HL-60 (cell line): ENCODE measurements around the gene RBMS3.

Experiments used
- DNase-seq, 2 experiments: peaks; one replicate each; pipeline ENCODE4 v3.0.0-alpha.2; 2010 to 2020; ENCODE audit warnings: low read depth in 1 of 2, low spot score in 1 of 2
- H3K27ac ChIP-seq: fragments of 250-450 bp; sonication (Bioruptor Pico); replicated peaks from 2 replicates; pipeline ENCODE4 v1.5.1; 2020; ENCODE audit warnings: mild to moderate bottlenecking, moderate library complexity
- H3K27me3 ChIP-seq: fragments of 250-450 bp; sonication (Bioruptor Pico); 2 replicates; pipeline ENCODE4 v1.5.1; 2021; ENCODE audit warnings: mild to moderate bottlenecking, moderate library complexity; ENCODE audit not compliant: insufficient read depth, poor library complexity, severe bottlenecking
- H3K4me3 ChIP-seq: replicated peaks from 2 replicates; pipeline ENCODE4 v1.5.1; 2011; ENCODE audit warnings: mild to moderate bottlenecking, control low read depth, low read length; ENCODE audit not compliant: insufficient read depth
- CTCF ChIP-seq: IDR thresholded peaks from one replicate; pipeline ENCODE4 v1.5.1; 2011; ENCODE audit warnings: low read length, control low read depth, inconsistent platforms; ENCODE audit not compliant: insufficient read depth
- GABPA ChIP-seq: IDR thresholded peaks from 2 replicates; pipeline ENCODE4 v1.6.1; 2012; ENCODE audit warnings: low read depth
- POLR2AphosphoS5 ChIP-seq: IDR thresholded peaks from 2 replicates; pipeline ENCODE4 v1.6.1; 2012; ENCODE audit warnings: low read depth
- SPI1 ChIP-seq: IDR thresholded peaks from 2 replicates; pipeline ENCODE4 v1.6.1; 2012; ENCODE audit warnings: low read depth, mild to moderate bottlenecking, borderline replicate concordance
- TF ChIP-seq, protein P1 (sequence below): IDR thresholded peaks from 2 replicates; pipeline ENCODE4 v1.6.1; 2012; ENCODE audit warnings: low read depth; ENCODE audit not compliant: insufficient replicate concordance

Gene RBMS3

GRCh38 chr3:29494305-29495036, 213.6 kb downstream of the RBMS3 start:
- H3K27ac ChIP-seq, result no peak overlapping the region
- DNase-seq, result no peak
- TF ChIP-seq POLR2AphosphoS5, result no peak
- no peak for TF ChIP-seq CTCF
- no peak for TF ChIP-seq GABPA
- no peak for TF ChIP-seq SPI1
- TF ChIP-seq, protein P1, sequence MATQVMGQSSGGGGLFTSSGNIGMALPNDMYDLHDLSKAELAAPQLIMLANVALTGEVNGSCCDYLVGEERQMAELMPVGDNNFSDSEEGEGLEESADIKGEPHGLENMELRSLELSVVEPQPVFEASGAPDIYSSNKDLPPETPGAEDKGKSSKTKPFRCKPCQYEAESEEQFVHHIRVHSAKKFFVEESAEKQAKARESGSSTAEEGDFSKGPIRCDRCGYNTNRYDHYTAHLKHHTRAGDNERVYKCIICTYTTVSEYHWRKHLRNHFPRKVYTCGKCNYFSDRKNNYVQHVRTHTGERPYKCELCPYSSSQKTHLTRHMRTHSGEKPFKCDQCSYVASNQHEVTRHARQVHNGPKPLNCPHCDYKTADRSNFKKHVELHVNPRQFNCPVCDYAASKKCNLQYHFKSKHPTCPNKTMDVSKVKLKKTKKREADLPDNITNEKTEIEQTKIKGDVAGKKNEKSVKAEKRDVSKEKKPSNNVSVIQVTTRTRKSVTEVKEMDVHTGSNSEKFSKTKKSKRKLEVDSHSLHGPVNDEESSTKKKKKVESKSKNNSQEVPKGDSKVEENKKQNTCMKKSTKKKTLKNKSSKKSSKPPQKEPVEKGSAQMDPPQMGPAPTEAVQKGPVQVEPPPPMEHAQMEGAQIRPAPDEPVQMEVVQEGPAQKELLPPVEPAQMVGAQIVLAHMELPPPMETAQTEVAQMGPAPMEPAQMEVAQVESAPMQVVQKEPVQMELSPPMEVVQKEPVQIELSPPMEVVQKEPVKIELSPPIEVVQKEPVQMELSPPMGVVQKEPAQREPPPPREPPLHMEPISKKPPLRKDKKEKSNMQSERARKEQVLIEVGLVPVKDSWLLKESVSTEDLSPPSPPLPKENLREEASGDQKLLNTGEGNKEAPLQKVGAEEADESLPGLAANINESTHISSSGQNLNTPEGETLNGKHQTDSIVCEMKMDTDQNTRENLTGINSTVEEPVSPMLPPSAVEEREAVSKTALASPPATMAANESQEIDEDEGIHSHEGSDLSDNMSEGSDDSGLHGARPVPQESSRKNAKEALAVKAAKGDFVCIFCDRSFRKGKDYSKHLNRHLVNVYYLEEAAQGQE, result no peak

DNA sequence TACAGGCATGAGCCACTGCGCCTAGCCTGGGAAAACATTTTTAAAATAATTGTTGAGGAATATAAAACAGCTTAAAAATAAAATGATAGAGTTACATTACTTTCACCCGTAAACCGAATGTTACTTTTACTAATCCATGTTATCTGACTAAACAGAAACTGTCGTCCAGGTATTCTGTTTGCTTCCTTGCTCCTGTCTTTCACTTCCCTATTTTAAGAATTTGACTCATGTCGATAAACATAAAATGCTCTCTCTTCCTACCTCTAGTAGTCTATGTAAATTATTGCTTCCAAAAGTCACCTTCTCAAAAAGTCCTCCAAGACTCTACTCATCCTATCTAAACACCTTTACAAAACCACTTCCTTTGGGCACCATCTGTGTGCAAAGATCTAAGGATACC, 216.4 kb downstream of the RBMS3 start:
- H3K4me3 ChIP-seq, result no peak overlapping the region
- TF ChIP-seq CTCF, result no peak
- TF ChIP-seq GABPA, result no peak
- TF ChIP-seq, protein P1, result no peak
- TF ChIP-seq SPI1, result no peak
- no peak for TF ChIP-seq POLR2AphosphoS5
- DNase-seq, result no peak
- H3K27ac ChIP-seq, result no peak overlapping the region
- H3K27me3 ChIP-seq, result no peaks in the 10 kb centered on the region

More at GRCh38 chr3:29494305-29495036, 213.6 kb downstream of the RBMS3 start:
- Histone ChIP-seq H3K4me3 (no peak overlapping the region), H3K27me3 (no peaks in the 10 kb centered on the region)

- no peak overlapping the region for H3K4me3 ChIP-seq
- TF ChIP-seq, protein P1, result no peak
- TF ChIP-seq GABPA (no peak), SPI1 (no peak), POLR2AphosphoS5 (no peak), CTCF (no peak)
- no peak overlapping the region for H3K27ac ChIP-seq
- H3K27me3 ChIP-seq, result no peaks in the 10 kb centered on the region
- DNase-seq, result no peak
Observed at GRCh38 chr3:29502771-29503170, 221.9 kb downstream of the RBMS3 start.
